ENCODE measurements around the gene GNAS.
"Not testable (repeated sequence)": the region's sequence is repeated elsewhere in the genome, so short reads cannot be mapped to it uniquely, and the experiment has no call there.

Gene GNAS

GRCh38 chr20:58852543-58853271, at the start of gene GNAS:
Gene GNAS, plus strand, starts transcription at chr20:58852716.
- intact Hi-C loops (cut with DNase I): loop anchor here (5.0 to 10.0 kb wide), 2 partner anchors 198 to 615 kb away; partner anchors contain the start of gene STX16
- DNase-seq: peak in 8 of 10 donors; percentile 31 to 91 (median 57)

- intact Hi-C loops (cut with DNase I): no loop called here
- no peak for DNase-seq
Measured at GRCh38 chr20:58803533-58803932, 49.0 kb upstream of the GNAS start.

- intact Hi-C loops (cut with DNase I): no loop called here
- DNase-seq: peak in 1 of 10 donors; percentile 1
Measured at GRCh38 chr20:58807801-58808200, 44.7 kb upstream of the GNAS start.

- DNase-seq: peak in 2 of 10 donors; percentile 17 to 24
- intact Hi-C loops (cut with DNase I): no loop called here
Measured at GRCh38 chr20:58808271-58809046, 44.1 kb upstream of the GNAS start.

GRCh38 chr20:58810116-58810878, 42.2 kb upstream of the GNAS start:
- peak in 3 of 10 donors; percentile 27 to 65 (median 30) for DNase-seq
- intact Hi-C loops (cut with DNase I): no loop called here

- intact Hi-C loops (cut with DNase I): no loop called here
- DNase-seq: peak in 3 of 10 donors; percentile 39 to 55 (median 50)
Measured at GRCh38 chr20:58810879-58811250, 41.7 kb upstream of the GNAS start.

GRCh38 chr20:58811334-58811733, 41.2 kb upstream of the GNAS start:
- DNase-seq: peak in 2 of 10 donors; percentile 43 to 67
- intact Hi-C loops (cut with DNase I): no loop called here

GRCh38 chr20:58813369-58813768, 39.1 kb upstream of the GNAS start:
- peak in 1 of 10 donors; percentile 24 for DNase-seq
- intact Hi-C loops (cut with DNase I): no loop called here

- peak in 1 of 10 donors; percentile 52 for DNase-seq
- intact Hi-C loops (cut with DNase I): no loop called here
Measured at GRCh38 chr20:58815448-58815847, 37.1 kb upstream of the GNAS start.

GRCh38 chr20:58816051-58816450, 36.5 kb upstream of the GNAS start:
- intact Hi-C loops (cut with DNase I): no loop called here
- peak in 2 of 10 donors; percentile 65 to 70 for DNase-seq

- peak in 2 of 10 donors; percentile 63 to 72 for DNase-seq
- intact Hi-C loops (cut with DNase I): no loop called here
Measured at GRCh38 chr20:58816957-58817651, 35.4 kb upstream of the GNAS start.

GRCh38 chr20:58817748-58818147, 34.8 kb upstream of the GNAS start:
- intact Hi-C loops (cut with DNase I): no loop called here
- peak in 2 of 10 donors; percentile 69 to 75 for DNase-seq

GRCh38 chr20:58818586-58819285, 33.8 kb upstream of the GNAS start:
- DNase-seq: peak in 2 of 10 donors; percentile 4 to 59
- intact Hi-C loops (cut with DNase I): no loop called here

- intact Hi-C loops (cut with DNase I): no loop called here
- peak in 1 of 10 donors; percentile 55 for DNase-seq
Measured at GRCh38 chr20:58819921-58820320, 32.6 kb upstream of the GNAS start.

GRCh38 chr20:58820515-58820914, 32.0 kb upstream of the GNAS start:
- DNase-seq; intact Hi-C loops (cut with DNase I): not testable (repeated sequence)

GRCh38 chr20:58822149-58822548, 30.4 kb upstream of the GNAS start:
- DNase-seq: peak in 2 of 10 donors; percentile 43 to 74
- intact Hi-C loops (cut with DNase I): no loop called here

GRCh38 chr20:58822748-58823730, 29.5 kb upstream of the GNAS start:
- intact Hi-C loops (cut with DNase I): no loop called here
- peak in 1 of 10 donors; percentile 67 for DNase-seq

- intact Hi-C loops (cut with DNase I): no loop called here
- peak in 1 of 10 donors; percentile 16 for DNase-seq
Measured at GRCh38 chr20:58824843-58825242, 27.7 kb upstream of the GNAS start.
